GM23248 (cell line): ENCODE measurements around the gene SLC10A3.

Source experiments
- EZH2 ChIP-seq: fragments of 200-600 bp; sonication (generic); IDR thresholded peaks from 2 replicates; pipeline ENCODE4 v1.6.1; 2018; ENCODE audit warnings: antibody characterized with exemption, mild to moderate bottlenecking; ENCODE audit not compliant: insufficient read depth, poor library complexity, severe bottlenecking
- EZH2phosphoT487 ChIP-seq: fragments of 200-600 bp; sonication (generic); IDR thresholded peaks from 2 replicates; pipeline ENCODE4 v1.6.1; 2018; ENCODE audit warnings: antibody characterized with exemption, moderate library complexity, mild to moderate bottlenecking, low read depth; ENCODE audit not compliant: insufficient read depth

- TF ChIP-seq EZH2, result no peak
- no peak for TF ChIP-seq EZH2phosphoT487
Measured at GRCh38 chrX:154441564-154441963, 48.9 kb downstream of the SLC10A3 start.
